Measurements from ENCODE around the gene ATE1. TPM values are rescaled to one million over a fixed set of nuclear protein-coding genes. Genes with fewer than 3 reads are reported as not detected.

Gene ATE1
- total and polyA plus RNA-seq, 10 of the 15 experiments (the other 5 are each of a cell fraction or from before 2014, with no cell fraction given): 4.3 to 22.7 (median 15.9) TPM

DNA sequence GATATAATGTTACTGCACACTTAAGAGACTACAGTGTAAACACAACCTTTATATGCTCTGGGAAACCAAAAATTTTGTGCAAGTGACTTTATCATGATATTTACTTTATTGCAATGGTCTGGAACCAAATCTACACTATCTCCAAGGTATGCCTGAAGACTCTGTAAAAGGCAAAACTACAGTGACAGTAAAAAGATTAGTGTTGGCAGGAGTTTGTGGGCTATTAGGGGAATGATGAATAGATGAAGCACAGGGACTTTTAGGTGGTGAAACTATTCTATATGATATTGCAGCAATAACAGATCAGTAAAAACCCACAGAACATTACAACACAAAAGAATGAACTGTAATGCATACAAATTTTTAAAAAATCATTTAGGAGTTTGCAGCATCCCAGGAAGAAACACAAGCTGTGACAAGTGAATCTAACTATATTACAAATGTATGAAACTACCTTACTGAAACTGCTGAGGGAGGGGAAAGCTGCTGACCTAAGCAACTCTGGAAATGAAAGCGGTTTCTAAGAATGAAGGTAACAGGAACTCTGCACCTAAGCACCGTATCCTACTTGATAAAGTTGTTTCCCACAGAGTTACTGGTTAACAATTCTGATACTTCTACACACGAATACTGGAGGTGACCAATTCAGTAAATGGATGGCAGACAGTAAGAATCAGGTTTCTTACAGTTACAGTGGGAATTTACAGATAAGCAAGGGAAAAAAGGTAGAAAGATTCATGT, 82.6 kb downstream of the ATE1 start:
- Histone ChIP-seq H3K79me2 (ENCODE audit: control insufficient read depth, insufficient read depth, low read length) (no peaks in the 10 kb centered on the region), H2AFZ (ENCODE audit: control insufficient read depth, low read depth, low read length) (no peak overlapping the region), H3K36me3 (ENCODE audit: control insufficient read depth in 2 of 2, insufficient read depth in 2 of 2, low read length in 1 of 2) (peaks cover 0 to 1% of the 10 kb centered on the region in 2 experiments; a peak in 1 of 4 replicates), H3K4me1 (ENCODE audit: control insufficient read depth, insufficient read depth, low read length) (no peaks in the 10 kb centered on the region), H3K27me3 (replicated peaks in 1 of 2; ENCODE audit: control insufficient read depth in 2 of 2, insufficient read depth in 2 of 2, low read length in 1 of 2) (no peaks in the 10 kb centered on the region), H3K4me2 (ENCODE audit: control insufficient read depth, insufficient read depth) (no peak overlapping the region), H3K27ac (ENCODE audit: control insufficient read depth, insufficient read depth) (no peak overlapping the region), H3K4me3 (no peak overlapping the region), H3K9ac (ENCODE audit: control insufficient read depth, insufficient read depth, low read length) (no peak overlapping the region), H4K20me1 (ENCODE audit: control insufficient read depth, insufficient read depth) (no peaks in the 10 kb centered on the region), H3K9me3 (replicated peaks; ENCODE audit: control insufficient read depth, insufficient read depth, low read length) (no peaks in the 10 kb centered on the region; the same call in 2 of the 3 replicates)
- ChIA-PET RAD21 (ENCODE audit: unreplicated experiment) (no interaction called here), POLR2A (interaction anchor here (0.5 kb wide), 1 partner anchor 27 kb away, joined by 4 read pairs; no protein-coding TSS in a partner anchor), SMC1A (ENCODE audit: uncharacterized antibody, unreplicated experiment) (interaction anchor here (1.0 to 1.1 kb wide), 2 partner anchors 17 to 22 kb away, joined by 3 read pairs; no protein-coding TSS in a partner anchor), CTCF (interaction anchor here (1.2 to 1.4 kb wide), 2 partner anchors 9 to 15 kb away, joined by 3 to 4 read pairs; no protein-coding TSS in a partner anchor)
- no TSS peak for BruUV-seq (replicated peaks)
- in situ Hi-C loops (cut with MboI): no loop called here
- no peak for FAIRE-seq
- ATAC-seq: peak; percentile 94
- no peak for DNase-seq (ENCODE audit: low read depth, low spot score)
- intact Hi-C loops (cut with micrococcal nuclease; ENCODE audit: unreplicated experiment): no loop called here
- 2% methylated on average over 3 of the region's 3 CpGs for WGBS (ENCODE audit: insufficient coverage, insufficient replicate concordance, low lambda C conversion rate, missing lambda C conversion rate)
- TF ChIP-seq FOS (IDR thresholded peaks at IDR 0.05; ENCODE audit: borderline replicate concordance, extremely low read depth, insufficient read length) (no peak), TCF12 (IDR thresholded peaks at IDR 0.05; ENCODE audit: low read depth, low read length) (no peak), TBL1XR1 (IDR thresholded peaks at IDR 0.05; ENCODE audit: low read depth, low read length) (no peak), JUNB (IDR thresholded peaks at IDR 0.05) (no peak), POU2F2 (IDR thresholded peaks at IDR 0.05; ENCODE audit: borderline replicate concordance, low read depth, low read length) (no peak), CBFB (IDR thresholded peaks at IDR 0.05; ENCODE audit: low read depth) (no peak), MXI1 (IDR thresholded peaks at IDR 0.05; ENCODE audit: low read depth, low read length) (no peak), STAT3 (IDR thresholded peaks at IDR 0.05; ENCODE audit: low read depth, low read length) (no peak)
- TF ChIP-seq, protein P1, sequence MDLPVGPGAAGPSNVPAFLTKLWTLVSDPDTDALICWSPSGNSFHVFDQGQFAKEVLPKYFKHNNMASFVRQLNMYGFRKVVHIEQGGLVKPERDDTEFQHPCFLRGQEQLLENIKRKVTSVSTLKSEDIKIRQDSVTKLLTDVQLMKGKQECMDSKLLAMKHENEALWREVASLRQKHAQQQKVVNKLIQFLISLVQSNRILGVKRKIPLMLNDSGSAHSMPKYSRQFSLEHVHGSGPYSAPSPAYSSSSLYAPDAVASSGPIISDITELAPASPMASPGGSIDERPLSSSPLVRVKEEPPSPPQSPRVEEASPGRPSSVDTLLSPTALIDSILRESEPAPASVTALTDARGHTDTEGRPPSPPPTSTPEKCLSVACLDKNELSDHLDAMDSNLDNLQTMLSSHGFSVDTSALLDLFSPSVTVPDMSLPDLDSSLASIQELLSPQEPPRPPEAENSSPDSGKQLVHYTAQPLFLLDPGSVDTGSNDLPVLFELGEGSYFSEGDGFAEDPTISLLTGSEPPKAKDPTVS (IDR thresholded peaks at IDR 0.05; ENCODE audit: low read depth, low read length): no peak
- TF ChIP-seq, protein P2, sequence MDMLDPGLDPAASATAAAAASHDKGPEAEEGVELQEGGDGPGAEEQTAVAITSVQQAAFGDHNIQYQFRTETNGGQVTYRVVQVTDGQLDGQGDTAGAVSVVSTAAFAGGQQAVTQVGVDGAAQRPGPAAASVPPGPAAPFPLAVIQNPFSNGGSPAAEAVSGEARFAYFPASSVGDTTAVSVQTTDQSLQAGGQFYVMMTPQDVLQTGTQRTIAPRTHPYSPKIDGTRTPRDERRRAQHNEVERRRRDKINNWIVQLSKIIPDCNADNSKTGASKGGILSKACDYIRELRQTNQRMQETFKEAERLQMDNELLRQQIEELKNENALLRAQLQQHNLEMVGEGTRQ (IDR thresholded peaks at IDR 0.05; ENCODE audit: borderline replicate concordance, low read depth, low read length): no peak

Data from GM12878 (cell line).